Epithelial cell of umbilical artery (primary cell): ENCODE measurements around the gene SHISA5. TPM values are rescaled to one million over a fixed set of nuclear protein-coding genes. Genes with fewer than 3 reads are reported as not detected.

Experiments used
- total RNA-seq: library from RNA; depleted of rRNA; stranded (reverse); fragments of >200 nt; gene quantifications from 2 replicates; pipeline ENCODE4 v1.2.3, GENCODE V29; 2014

SHISA5 gene, protein sequence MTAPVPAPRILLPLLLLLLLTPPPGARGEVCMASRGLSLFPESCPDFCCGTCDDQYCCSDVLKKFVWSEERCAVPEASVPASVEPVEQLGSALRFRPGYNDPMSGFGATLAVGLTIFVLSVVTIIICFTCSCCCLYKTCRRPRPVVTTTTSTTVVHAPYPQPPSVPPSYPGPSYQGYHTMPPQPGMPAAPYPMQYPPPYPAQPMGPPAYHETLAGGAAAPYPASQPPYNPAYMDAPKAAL
- 89.6 and 208 TPM in 2 replicates for total RNA-seq

DNA sequence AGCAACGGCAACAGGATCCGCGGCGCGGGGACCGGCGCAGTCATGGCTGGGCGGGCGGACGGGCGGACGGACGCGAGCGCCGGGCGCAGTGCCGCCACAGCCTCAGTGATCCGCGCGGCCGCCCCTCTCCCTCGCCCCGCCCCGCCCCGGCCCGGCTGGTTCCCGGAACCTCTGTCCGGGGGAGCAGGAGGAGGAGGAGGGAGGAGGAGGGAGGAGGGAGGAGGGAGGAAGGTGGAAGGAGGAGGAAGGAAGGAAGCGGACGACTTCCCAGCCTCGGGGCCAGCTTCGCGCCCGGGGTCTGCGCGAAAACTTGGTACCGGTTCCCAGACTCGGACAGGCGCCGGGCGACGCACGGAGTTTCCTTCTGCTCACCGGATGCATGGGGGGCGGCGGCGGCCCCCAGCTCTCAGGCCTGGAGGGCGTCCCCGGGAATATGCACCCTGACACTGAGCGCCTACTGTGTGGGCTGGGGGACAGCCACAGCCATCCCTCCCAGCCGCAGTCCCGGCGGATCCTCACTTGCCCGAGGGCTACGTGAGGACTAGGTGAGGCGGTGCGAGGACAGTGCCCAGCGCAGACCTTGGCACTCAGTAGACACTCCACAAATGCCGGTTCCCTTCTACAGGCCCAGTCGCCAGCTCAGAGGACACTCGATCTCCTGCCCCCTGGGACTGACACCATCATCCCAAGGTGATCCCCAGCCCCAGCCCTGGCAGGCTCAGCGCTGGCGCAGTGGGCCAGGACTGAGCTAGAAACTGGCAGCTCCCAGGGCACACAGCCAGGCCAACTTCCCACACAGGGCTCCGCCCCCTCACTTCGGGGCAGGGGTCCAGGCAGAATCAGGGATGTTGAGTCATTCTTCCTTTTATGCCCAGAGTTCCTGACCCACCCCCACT is at the start of gene SHISA5:
Gene SHISA5 (minus strand): TSS at position 124 of the 896 bp plus-strand sequence. CDS start 80 bp downstream, at position 44.

DNA sequence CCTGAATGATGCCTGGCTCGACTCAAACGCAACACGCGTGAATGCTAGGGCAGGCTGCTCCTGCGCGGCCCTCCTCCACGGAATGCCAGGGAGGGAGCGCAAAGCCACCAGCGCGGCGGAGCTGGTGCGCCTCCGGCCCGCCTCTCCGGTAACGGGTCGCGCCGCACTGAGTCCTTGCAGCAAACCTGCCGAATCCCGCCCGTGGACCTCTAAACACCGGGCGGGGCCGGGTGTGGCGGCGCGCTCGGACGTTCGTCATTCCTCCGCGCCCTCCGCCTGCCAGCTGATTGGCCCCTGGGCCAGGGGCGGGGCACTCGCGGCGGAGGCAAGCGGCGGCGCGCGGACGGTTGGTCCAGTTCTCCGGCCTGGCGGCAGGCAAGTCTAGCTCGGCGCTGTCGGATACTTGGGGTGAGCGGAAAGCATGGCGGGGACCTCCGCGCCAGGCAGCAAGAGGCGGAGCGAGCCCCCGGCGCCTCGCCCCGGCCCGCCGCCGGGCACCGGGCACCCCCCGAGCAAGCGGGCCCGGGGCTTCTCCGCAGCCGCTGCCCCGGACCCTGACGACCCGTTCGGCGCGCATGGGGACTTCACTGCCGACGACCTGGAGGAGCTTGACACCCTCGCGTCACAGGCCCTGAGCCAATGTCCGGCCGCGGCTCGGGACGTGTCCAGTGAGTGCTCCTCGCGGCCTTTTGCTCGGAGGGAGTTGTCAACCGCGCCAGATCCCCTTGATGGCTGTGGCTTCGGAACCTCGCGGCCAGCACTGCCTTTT is 57.4 kb downstream of the SHISA5 start, which contains the start of gene ATRIP:
Gene ATRIP (plus strand): TSS at position 313 of the 769 bp plus-strand sequence. CDS start 109 bp downstream, at position 422.

DNA sequence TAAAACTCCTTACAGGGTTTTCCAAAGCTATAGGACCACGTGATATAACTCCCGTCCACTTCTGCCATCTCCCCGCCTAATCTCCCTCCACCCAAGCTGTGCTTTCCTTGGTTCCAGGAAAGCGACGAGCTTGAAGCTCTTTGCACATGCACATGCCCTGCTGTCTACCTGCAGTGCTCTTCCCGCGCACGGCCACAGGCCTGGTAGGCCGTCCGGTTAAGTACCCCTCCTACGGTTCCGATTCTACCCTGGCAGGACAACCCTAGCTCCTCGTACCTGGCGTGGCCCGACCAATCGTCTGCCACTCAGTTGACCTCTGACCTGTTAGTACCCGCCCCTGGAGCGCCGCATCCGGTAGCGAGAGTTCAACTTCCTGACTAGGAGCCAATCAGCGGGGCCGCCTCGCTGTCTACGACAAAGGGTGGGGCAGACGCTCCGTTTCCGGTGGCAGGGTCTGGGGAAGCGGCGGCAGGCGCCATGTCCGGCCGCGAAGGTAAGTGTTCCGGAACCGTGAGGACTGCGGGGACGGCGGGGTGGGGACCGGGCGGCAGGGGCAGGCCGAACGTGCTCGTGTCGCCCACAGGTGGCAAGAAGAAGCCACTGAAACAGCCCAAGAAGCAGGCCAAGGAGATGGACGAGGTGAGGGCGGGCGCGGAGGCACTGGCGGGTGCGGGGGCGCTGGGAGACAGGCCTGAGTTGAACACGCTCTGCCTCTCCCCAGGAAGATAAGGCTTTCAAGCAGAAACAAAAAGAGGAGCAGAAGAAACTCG is 64.0 kb downstream of the SHISA5 start, which contains the start of the genes CCDC51 and TMA7:
Gene CCDC51 (minus strand): TSS at position 300 of the 770 bp plus-strand sequence. CDS start 4,991 bp downstream, outside the sequence.
Gene TMA7 (plus strand): TSS at position 438 of the 770 bp plus-strand sequence. CDS start 40 bp downstream, at position 478.

DNA sequence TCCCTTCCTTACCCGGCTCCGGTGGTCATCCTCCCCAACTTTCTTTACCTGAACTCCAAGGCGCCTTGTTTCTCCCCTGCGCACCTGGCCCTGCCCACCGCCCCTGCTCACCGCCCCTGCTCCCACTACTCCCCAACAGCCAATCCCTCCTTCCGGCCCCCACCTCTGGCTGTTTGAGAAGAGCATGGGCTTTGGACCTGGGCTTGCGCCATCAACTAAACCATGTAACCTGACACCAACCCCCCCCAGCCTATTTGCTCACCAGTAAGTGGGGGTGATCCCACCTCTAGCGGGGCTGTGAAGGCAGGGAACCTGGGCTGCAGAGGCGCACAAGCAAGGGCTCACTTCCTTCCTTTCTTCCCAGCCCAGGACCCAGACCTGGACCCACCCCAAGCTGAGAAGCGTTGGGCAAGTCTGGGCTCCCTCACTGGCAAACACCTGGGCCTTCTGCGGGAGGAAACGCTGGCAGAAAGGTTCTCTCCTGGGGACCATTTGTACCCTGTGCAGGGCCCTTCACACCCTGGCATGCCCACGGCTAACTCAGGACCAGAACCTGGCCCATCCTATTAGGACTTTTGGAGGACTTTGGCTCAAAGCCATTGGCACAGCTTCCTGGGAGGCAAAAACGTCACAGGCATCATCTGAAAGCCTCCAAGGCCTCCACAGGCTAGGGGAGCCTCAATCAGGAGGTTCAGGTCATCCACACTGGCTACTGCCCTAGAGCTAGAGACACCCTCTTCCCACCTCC is 73.8 kb downstream of the SHISA5 start, which contains the start of gene PLXNB1:
Gene PLXNB1 (minus strand): TSS at position 127 of the 748 bp plus-strand sequence. CDS start 5,475 bp downstream, outside the sequence.

Other genes with a start within 250 kb of the SHISA5 start
- gene NME6, start 202.8 kb downstream of the SHISA5 start, total RNA-seq = 23.7 and 28.6 TPM in 2 replicates
- gene SPINK8, start 170.5 kb downstream of the SHISA5 start, total RNA-seq = not detected in 2 replicates
- gene FBXW12, start 132.0 kb downstream of the SHISA5 start, total RNA-seq = not detected in 2 replicates
- 9.0 and 13.3 TPM in 2 replicates for gene PLXNB1, start 74.1 kb downstream of the SHISA5 start, total RNA-seq
- 20.1 and 24.6 TPM in 2 replicates for gene CCDC51, start 64.1 kb downstream of the SHISA5 start, total RNA-seq
- gene TMA7, start 63.9 kb downstream of the SHISA5 start, total RNA-seq = 194 and 435 TPM in 2 replicates
- 6.2 and 10.6 TPM in 2 replicates for gene ATRIP, start 57.4 kb downstream of the SHISA5 start, total RNA-seq
- gene PFKFB4, start 52.6 kb upstream of the SHISA5 start, total RNA-seq = 2.9 and 3.0 TPM in 2 replicates
- gene UCN2, start 59.6 kb upstream of the SHISA5 start, total RNA-seq = not detected in 2 replicates
- gene COL7A1, start 91.2 kb upstream of the SHISA5 start, total RNA-seq = 0.76 and 1.9 TPM in 2 replicates
- gene UQCRC1, start 105.5 kb upstream of the SHISA5 start, total RNA-seq = 369 and 467 TPM in 2 replicates
- gene TMEM89, start 117.6 kb upstream of the SHISA5 start, total RNA-seq = not detected in 2 replicates
- gene SLC26A6, start 131.3 kb upstream of the SHISA5 start, total RNA-seq = 12.3 and 30.5 TPM in 2 replicates
- under 0.01 and 0.15 TPM in 2 replicates for gene CELSR3, start 158.7 kb upstream of the SHISA5 start, total RNA-seq
- 3.6 and 4.7 TPM in 2 replicates for gene NCKIPSD, start 181.7 kb upstream of the SHISA5 start, total RNA-seq
- 43.9 and 49.4 TPM in 2 replicates for gene IP6K2, start 213.0 kb upstream of the SHISA5 start, total RNA-seq